Measurements from ENCODE around the gene ST3GAL2. TPM values are rescaled to one million over a fixed set of nuclear protein-coding genes. Genes with fewer than 3 reads are reported as not detected.

Gene ST3GAL2
- total RNA-seq, 2 donors from 2014 or later, result 56.4 to 57.8 TPM

DNA sequence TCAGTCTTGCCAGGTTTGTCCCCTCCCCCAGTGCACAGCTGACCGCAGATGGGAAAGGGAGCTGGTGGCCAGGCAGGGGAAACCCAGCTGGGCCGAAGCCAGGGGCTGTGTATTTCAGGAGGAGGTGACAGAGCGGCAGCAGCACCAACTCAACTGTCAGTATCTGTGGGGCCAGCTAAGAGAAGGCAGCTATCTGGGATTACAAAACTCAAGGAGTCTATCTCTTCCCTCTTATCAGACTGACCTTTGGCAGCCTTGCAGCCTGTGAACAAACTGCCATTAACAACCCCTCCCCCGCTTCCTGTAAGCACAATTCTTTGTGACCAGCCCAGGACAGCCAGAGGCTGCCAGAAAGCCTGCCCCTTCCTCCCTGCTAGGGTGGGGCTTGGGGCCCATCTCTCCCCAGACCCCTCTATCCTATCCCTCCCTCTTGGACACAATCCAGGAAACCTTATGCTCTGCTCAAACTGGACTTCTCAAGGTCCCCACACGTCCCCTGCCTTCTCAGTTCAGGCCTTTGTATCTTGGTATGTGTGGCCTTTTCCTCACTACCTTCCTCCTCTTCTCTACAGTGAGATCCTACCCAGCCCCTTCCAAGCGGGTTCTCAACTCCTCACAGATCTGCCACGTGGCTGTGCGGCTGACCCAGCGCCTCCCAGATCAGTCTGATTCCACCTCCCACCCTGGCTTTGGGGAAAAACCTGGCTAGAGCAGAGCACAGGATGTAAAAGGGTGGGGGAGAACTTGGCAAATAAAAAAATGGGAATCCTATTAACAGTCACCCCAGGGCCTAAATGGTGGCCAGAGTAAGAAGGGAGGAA is 10.5 kb downstream of the ST3GAL2 start:
- no peaks in the 10 kb centered on the region for H3K9me3 Mint-ChIP-seq
- H3K4me1 ChIP-seq (ENCODE audit: control insufficient read depth, insufficient read depth, low read length), result peaks cover 36% of the 10 kb centered on the region
- peak; percentile 94 for DNase-seq
- H3K27me3 ChIP-seq (ENCODE audit: control insufficient read depth, insufficient read depth, low read length, poor library complexity, severe bottlenecking), result no peaks in the 10 kb centered on the region
- no peaks in the 10 kb centered on the region for H3K27me3 Mint-ChIP-seq (ENCODE audit: insufficient read depth)
- peak overlapping the region; percentile 71 for H3K4me3 ChIP-seq (ENCODE audit: low read length)
- peak overlapping the region; percentile 74 for H3K9ac ChIP-seq (ENCODE audit: extremely low read depth, low read length, poor library complexity, severe bottlenecking)
- H3K27ac ChIP-seq (ENCODE audit: low read depth, low read length), result peak overlapping the region; percentile 92
- peak overlapping the region; percentile 97 for H3K27ac Mint-ChIP-seq
- H3K36me3 ChIP-seq (ENCODE audit: control insufficient read depth, insufficient read depth, low read length), result peaks cover 23% of the 10 kb centered on the region
- WGBS, 2 experiments (ENCODE audit: insufficient coverage in 1 of 2, insufficient read length in 1 of 2), result 3 to 10% methylated on average over 3 to 9 of the region's 9 CpGs
- no peaks in the 10 kb centered on the region for H3K9me3 ChIP-seq (ENCODE audit: control insufficient read depth, low read length)
- H3K4me1 Mint-ChIP-seq, result peaks cover 50% of the 10 kb centered on the region
- peaks cover 21% of the 10 kb centered on the region for H3K36me3 Mint-ChIP-seq (ENCODE audit: low read depth)
- TF ChIP-seq, protein P1, sequence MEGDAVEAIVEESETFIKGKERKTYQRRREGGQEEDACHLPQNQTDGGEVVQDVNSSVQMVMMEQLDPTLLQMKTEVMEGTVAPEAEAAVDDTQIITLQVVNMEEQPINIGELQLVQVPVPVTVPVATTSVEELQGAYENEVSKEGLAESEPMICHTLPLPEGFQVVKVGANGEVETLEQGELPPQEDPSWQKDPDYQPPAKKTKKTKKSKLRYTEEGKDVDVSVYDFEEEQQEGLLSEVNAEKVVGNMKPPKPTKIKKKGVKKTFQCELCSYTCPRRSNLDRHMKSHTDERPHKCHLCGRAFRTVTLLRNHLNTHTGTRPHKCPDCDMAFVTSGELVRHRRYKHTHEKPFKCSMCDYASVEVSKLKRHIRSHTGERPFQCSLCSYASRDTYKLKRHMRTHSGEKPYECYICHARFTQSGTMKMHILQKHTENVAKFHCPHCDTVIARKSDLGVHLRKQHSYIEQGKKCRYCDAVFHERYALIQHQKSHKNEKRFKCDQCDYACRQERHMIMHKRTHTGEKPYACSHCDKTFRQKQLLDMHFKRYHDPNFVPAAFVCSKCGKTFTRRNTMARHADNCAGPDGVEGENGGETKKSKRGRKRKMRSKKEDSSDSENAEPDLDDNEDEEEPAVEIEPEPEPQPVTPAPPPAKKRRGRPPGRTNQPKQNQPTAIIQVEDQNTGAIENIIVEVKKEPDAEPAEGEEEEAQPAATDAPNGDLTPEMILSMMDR (conservative IDR thresholded peaks at IDR 0.05), result no peak
- peak overlapping the region; percentile 41 for H3K4me3 Mint-ChIP-seq

DNA sequence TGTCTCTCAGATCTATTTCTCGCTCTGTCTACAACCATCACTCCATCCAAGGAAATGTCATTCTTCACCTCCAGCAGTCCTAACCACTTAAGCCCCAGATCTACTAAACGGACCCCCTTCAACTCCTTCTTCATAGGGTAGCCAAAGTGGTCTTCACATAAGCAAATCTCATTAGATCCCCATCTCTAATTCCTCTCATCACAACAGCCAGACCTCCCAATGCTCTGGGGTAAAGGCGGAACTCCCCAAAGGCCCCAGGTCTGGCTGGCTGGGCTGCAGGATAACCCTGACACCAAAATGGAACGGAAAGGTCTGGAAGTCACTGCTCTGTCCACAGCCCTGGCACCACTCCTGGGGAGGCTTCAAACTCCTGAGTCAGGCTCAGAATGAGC is 11.1 kb downstream of the ST3GAL2 start:
- TF ChIP-seq, protein P1 (conservative IDR thresholded peaks at IDR 0.05), result no peak
- Histone ChIP-seq H3K27ac (ENCODE audit: low read depth, low read length) (peak overlapping the region; percentile 92), H3K36me3 (ENCODE audit: control insufficient read depth, insufficient read depth, low read length) (peaks cover 25% of the 10 kb centered on the region), H3K4me3 (ENCODE audit: low read length) (peak overlapping the region; percentile 71), H3K9ac (ENCODE audit: extremely low read depth, low read length, poor library complexity, severe bottlenecking) (peak overlapping the region; percentile 43), H3K27me3 (ENCODE audit: control insufficient read depth, insufficient read depth, low read length, poor library complexity, severe bottlenecking) (no peaks in the 10 kb centered on the region), H3K9me3 (ENCODE audit: control insufficient read depth, low read length) (no peaks in the 10 kb centered on the region), H3K4me1 (ENCODE audit: control insufficient read depth, insufficient read depth, low read length) (peaks cover 36% of the 10 kb centered on the region)
- H3K27ac Mint-ChIP-seq, result peak overlapping the region; percentile 97
- peak overlapping the region; percentile 41 for H3K4me3 Mint-ChIP-seq
- 48 to 77% methylated on average over 2 to 4 of the region's 4 CpGs for WGBS, 2 experiments (ENCODE audit: insufficient coverage in 1 of 2, insufficient read length in 1 of 2)
- H3K27me3 Mint-ChIP-seq (ENCODE audit: insufficient read depth), result no peaks in the 10 kb centered on the region
- H3K9me3 Mint-ChIP-seq, result no peaks in the 10 kb centered on the region
- peaks cover 49% of the 10 kb centered on the region for H3K4me1 Mint-ChIP-seq
- peaks cover 25% of the 10 kb centered on the region for H3K36me3 Mint-ChIP-seq (ENCODE audit: low read depth)
- DNase-seq, result no peak

DNA sequence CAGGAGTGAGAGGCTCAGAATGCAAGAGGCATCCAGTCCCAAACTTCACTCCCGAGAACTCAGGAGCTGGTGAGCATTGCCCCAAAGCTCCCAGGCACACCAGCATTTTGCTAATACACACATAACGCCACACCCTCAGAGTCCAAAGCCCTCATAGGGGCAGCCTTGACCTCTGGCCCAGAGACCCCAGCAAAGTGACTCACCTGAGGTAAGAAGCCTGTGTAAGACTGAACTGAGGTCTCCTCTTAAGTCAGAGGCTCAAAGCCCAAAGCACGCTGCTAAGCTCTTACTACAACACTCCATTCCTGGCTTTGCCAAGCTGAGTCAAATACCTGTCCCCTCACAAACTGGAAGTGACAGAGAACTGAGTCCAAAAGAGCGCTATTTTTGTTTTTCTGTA is 16.4 kb downstream of the ST3GAL2 start:
- Mint-ChIP-seq H3K36me3 (ENCODE audit: low read depth) (peaks cover 32% of the 10 kb centered on the region), H3K4me3 (no peak overlapping the region), H3K27me3 (ENCODE audit: insufficient read depth) (no peaks in the 10 kb centered on the region), H3K4me1 (peaks cover 62% of the 10 kb centered on the region), H3K9me3 (no peaks in the 10 kb centered on the region), H3K27ac (peak overlapping the region; percentile 78)
- TF ChIP-seq, protein P1 (conservative IDR thresholded peaks at IDR 0.05), result no peak
- DNase-seq, result no peak
- Histone ChIP-seq H3K4me3 (ENCODE audit: low read length) (no peak overlapping the region), H3K27me3 (ENCODE audit: control insufficient read depth, insufficient read depth, low read length, poor library complexity, severe bottlenecking) (no peaks in the 10 kb centered on the region), H3K27ac (ENCODE audit: low read depth, low read length) (no peak overlapping the region), H3K9me3 (ENCODE audit: control insufficient read depth, low read length) (no peaks in the 10 kb centered on the region), H3K4me1 (ENCODE audit: control insufficient read depth, insufficient read depth, low read length) (peaks cover 41% of the 10 kb centered on the region), H3K36me3 (ENCODE audit: control insufficient read depth, insufficient read depth, low read length) (peaks cover 50% of the 10 kb centered on the region), H3K9ac (ENCODE audit: extremely low read depth, low read length, poor library complexity, severe bottlenecking) (no peak overlapping the region)
- 89 to 100% methylated on average over 1 to 4 of the region's 4 CpGs for WGBS, 2 experiments (ENCODE audit: insufficient coverage in 1 of 2, insufficient read length in 1 of 2)
